HG03135 (cell line): ENCODE results near the gene SLMAP.
"Not testable (repeated sequence)": the region's sequence is repeated elsewhere in the genome, so short reads cannot be mapped to it uniquely, and the experiment has no call there.

Source experiments
- ATAC-seq: cut with Tn5 transposase; IDR thresholded peaks from one replicate; pipeline ENCODE4 v1.9.1; 2021; ENCODE audit warnings: mild to moderate bottlenecking, moderate library complexity; ENCODE audit not compliant: unreplicated experiment

Gene SLMAP

DNA sequence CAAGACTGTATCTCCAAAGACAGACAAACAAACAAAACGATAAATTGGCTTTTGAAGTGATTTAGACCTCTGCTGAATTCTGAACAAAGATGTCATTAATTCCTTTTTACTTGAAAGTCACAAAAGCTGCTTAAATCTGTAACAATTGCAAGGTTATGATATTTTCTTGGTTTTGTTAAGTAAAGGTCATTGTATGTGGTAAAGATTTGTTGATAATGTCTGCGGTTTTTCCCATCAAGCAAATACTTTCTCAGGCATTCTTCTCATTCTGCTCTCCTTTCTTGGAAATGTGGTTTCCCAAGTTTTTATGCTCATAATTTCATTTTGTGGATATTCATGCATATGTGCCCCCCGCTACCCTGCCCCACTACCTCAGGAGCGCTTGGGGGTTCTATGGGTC lies 116.5 kb downstream of the SLMAP start:
- ATAC-seq: no peak

GRCh38 chr3:57876632-57877031 lies 120.5 kb downstream of the SLMAP start:
- ATAC-seq: no peak

GRCh38 chr3:57877116-57877515 lies 121.0 kb downstream of the SLMAP start:
- no peak for ATAC-seq

DNA sequence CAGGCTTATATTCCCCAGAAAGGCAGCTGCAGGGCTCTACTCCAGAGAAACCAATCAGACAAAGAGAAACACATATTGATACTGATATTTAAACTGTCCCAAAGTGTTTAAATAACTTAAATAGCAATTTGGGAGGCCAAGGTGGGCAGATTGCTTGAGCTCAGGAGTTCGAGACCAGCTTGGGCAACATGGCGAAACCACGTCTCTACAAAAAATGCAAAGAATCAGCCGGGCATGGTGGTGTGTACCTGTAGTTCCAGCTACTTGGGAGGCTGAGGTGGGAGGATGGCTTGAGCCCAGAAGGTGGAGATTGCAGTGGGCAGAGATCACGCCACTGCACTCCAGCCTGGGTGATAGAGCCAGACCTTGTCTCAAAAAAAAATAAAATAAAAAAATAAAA lies 128.3 kb downstream of the SLMAP start:
- ATAC-seq: not testable (repeated sequence)

- ATAC-seq: no peak
Observed at GRCh38 chr3:57889807-57890206, 133.7 kb downstream of the SLMAP start.

GRCh38 chr3:57890874-57891273 lies 134.8 kb downstream of the SLMAP start:
- no peak for ATAC-seq

DNA sequence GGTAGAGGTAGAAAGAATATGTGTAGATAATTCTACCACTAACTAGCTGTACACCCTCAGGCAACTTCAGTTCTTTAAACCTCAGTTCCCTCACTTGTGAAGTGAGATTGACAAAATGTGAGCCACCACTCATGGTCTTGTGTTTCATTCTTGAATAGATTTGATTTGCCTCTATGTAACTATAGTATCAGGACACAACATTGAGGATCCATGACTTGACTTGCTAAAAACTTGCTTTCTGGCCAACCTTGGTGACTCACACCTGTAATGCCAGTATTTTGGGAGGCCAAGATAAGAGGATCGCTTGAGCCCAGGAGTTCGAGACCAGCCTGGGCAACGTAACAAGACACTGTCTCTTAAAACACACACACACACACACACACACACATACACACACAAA lies 136.3 kb downstream of the SLMAP start:
- no peak for ATAC-seq

- ATAC-seq: no peak
Observed at GRCh38 chr3:57893156-57893555, 137.0 kb downstream of the SLMAP start.

GRCh38 chr3:57893668-57894067 lies 137.6 kb downstream of the SLMAP start:
- no peak for ATAC-seq

- no peak for ATAC-seq
Observed at GRCh38 chr3:57896031-57896430, 139.9 kb downstream of the SLMAP start.

- no peak for ATAC-seq
Observed at GRCh38 chr3:57896691-57897090, 140.6 kb downstream of the SLMAP start.

- ATAC-seq: no peak
Observed at GRCh38 chr3:57900786-57901185, 144.7 kb downstream of the SLMAP start.

- ATAC-seq: no peak
Observed at GRCh38 chr3:57903124-57903890, 147.2 kb downstream of the SLMAP start.

DNA sequence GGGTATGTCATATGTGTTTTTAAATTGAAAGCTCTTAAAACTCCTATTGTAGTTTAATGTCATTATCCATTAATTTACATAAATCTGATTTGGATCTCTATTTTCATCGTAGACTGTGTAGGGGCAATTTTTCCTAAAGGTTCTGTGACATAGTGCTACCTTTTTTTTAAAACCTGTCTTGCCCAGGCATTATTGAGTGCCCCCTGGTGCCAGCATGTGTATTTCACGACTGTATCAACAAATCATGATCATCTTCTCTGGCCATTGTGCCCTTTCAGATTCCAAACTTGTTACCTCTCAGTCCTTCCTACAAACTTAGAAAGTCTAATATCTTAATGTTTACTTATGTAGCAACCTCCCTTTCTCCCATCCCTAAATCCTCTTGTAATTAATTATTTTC lies 154.9 kb downstream of the SLMAP start:
- no peak for ATAC-seq

DNA sequence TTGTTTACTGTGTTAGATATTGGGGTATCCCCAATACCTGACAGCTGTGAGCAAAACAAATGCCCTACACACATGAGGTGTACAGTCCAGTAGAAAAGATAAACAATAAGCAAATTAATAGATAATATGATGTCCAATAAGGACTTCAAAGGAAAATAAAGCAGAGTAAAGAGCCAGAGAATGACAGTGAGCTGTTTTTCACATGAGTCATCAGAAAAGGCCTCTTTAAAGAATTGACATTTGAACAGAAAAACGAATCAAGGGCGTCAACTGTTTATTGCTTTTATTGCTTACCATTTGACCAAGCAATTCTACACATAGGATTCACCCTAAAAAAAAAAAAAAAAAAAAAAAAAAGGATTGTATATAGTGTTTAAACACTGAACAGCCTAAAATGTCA lies 155.5 kb downstream of the SLMAP start:
- no peak for ATAC-seq

- no peak for ATAC-seq
Observed at GRCh38 chr3:57917601-57918000, 161.5 kb downstream of the SLMAP start.

- ATAC-seq: no peak
Observed at GRCh38 chr3:57918123-57918837, 162.2 kb downstream of the SLMAP start.

- no peak for ATAC-seq
Observed at GRCh38 chr3:57919987-57920386, 163.9 kb downstream of the SLMAP start.

- ATAC-seq: no peak
Observed at GRCh38 chr3:57923101-57923500, 167.0 kb downstream of the SLMAP start.

DNA sequence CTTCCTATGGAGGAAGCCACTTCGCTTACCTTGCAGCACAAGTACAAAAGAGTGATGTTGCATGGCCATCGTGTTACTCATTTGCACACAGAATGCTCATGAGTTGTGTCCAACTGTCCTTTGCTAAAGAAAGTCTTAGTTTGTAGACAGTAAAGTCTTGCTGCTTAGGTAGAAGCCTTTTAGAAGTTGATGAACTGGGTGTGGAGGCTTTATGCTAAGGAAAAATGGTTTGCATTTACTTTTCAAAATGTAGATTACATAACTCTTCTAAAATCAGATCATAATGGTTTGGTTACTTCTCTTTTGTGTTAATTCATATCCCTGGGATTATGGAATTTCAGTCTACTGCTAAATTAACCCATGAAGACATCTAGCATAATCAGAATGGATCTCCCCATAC lies 167.6 kb downstream of the SLMAP start:
- no peak for ATAC-seq

GRCh38 chr3:57927166-57927565 lies 171.1 kb downstream of the SLMAP start:
- no peak for ATAC-seq

GRCh38 chr3:57927916-57928315 lies 171.8 kb downstream of the SLMAP start:
- no peak for ATAC-seq
